ENCODE results near the gene KCNAB2. TPM values are rescaled to one million over a fixed set of nuclear protein-coding genes. Genes with fewer than 3 reads are reported as not detected.

The KCNAB2 gene
- total RNA-seq, 1 donor from 2014 or later = 2.7 TPM

GRCh38 chr1:6048179-6048867, 2.6 kb downstream of the KCNAB2 start:
- peaks cover 32% of the 10 kb centered on the region for H3K27me3 ChIP-seq (ENCODE audit: control insufficient read depth, insufficient read depth, low read length)
- H3K36me3 ChIP-seq (ENCODE audit: control insufficient read depth, insufficient read depth, low read length) = no peaks in the 10 kb centered on the region
- no peak overlapping the region for H3K4me3 ChIP-seq (ENCODE audit: low read depth, low read length)
- no peak for DNase-seq (ENCODE audit: low read depth)
- TF ChIP-seq, protein P1, sequence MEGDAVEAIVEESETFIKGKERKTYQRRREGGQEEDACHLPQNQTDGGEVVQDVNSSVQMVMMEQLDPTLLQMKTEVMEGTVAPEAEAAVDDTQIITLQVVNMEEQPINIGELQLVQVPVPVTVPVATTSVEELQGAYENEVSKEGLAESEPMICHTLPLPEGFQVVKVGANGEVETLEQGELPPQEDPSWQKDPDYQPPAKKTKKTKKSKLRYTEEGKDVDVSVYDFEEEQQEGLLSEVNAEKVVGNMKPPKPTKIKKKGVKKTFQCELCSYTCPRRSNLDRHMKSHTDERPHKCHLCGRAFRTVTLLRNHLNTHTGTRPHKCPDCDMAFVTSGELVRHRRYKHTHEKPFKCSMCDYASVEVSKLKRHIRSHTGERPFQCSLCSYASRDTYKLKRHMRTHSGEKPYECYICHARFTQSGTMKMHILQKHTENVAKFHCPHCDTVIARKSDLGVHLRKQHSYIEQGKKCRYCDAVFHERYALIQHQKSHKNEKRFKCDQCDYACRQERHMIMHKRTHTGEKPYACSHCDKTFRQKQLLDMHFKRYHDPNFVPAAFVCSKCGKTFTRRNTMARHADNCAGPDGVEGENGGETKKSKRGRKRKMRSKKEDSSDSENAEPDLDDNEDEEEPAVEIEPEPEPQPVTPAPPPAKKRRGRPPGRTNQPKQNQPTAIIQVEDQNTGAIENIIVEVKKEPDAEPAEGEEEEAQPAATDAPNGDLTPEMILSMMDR (IDR thresholded peaks at IDR 0.05; ENCODE audit: insufficient read depth, low read length, poor library complexity, severe bottlenecking) = no peak

DNA sequence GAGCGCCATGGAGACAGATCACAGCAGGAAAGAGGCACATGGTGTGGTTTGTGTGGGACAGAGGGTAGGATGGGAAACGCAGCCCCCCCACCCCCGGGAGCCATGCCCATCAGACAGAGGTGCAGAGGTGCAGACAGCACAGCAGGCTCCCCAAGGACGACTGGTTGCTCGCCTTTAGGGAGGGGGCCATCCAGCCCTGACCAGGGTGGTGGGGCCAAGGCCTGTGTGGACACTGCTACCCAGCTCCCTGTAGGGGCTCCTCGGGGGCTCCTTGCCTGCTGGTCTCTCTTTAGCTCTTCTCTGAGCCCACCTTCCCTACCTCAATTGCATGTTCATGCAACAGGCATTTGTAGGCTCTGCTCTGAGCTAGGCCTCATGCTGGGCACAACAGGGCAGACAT, 3.7 kb downstream of the KCNAB2 start:
- no peak for DNase-seq (ENCODE audit: low read depth)
- TF ChIP-seq, protein P1 (IDR thresholded peaks at IDR 0.05; ENCODE audit: insufficient read depth, low read length, poor library complexity, severe bottlenecking) = no peak

GRCh38 chr1:6051423-6051822, 5.7 kb downstream of the KCNAB2 start:
- DNase-seq (ENCODE audit: low read depth) = no peak
- Histone ChIP-seq H3K36me3 (ENCODE audit: control insufficient read depth, insufficient read depth, low read length) (no peaks in the 10 kb centered on the region), H3K27me3 (ENCODE audit: control insufficient read depth, insufficient read depth, low read length) (peaks cover 19% of the 10 kb centered on the region), H3K4me3 (ENCODE audit: low read depth, low read length) (no peak overlapping the region)
- TF ChIP-seq, protein P1 (IDR thresholded peaks at IDR 0.05; ENCODE audit: insufficient read depth, low read length, poor library complexity, severe bottlenecking) = no peak

More for the DNA sequence above, 3.7 kb downstream of the KCNAB2 start:
- peaks cover 30% of the 10 kb centered on the region for H3K27me3 ChIP-seq (ENCODE audit: control insufficient read depth, insufficient read depth, low read length)
- H3K4me3 ChIP-seq (ENCODE audit: low read depth, low read length) = no peak overlapping the region
- no peaks in the 10 kb centered on the region for H3K36me3 ChIP-seq (ENCODE audit: control insufficient read depth, insufficient read depth, low read length)

DNA sequence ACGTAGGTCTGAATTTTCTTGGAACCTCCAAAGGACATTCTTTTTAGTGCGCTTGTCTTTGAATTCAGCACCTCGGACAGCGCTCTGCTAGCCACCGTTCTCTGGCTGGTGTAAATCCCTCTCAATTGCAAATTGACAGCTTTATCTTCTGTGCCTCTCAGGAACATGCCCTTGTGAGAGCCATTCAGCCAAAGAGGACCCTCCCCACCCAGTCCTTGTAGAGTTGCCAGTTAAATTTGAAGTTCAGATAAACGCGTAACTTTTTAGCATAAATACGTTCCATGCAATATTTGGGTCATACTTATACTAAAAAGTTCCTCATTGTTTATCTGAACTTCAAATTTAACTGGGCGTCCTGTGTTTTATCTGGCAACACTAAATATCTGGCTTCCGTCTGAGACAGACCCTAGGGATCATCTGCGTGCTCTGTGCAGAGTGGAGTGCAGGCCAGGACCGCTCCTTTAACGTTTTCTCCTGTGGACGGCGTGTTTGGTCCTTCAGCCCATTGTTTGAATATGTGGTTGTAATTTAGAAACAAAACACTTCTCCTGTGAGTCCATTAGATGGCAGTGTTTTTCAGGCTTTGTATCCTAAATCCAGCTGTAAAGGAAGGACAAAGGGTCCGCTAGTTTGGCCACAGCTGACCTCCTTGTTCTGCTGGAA, 7.0 kb downstream of the KCNAB2 start:
- TF ChIP-seq, protein P1 (IDR thresholded peaks at IDR 0.05; ENCODE audit: insufficient read depth, low read length, poor library complexity, severe bottlenecking) = peak; percentile 52
- DNase-seq (ENCODE audit: low read depth) = peak; percentile 25
- H3K27me3 ChIP-seq (ENCODE audit: control insufficient read depth, insufficient read depth, low read length) = peaks cover 11% of the 10 kb centered on the region
- H3K4me3 ChIP-seq (ENCODE audit: low read depth, low read length) = no peak overlapping the region
- H3K36me3 ChIP-seq (ENCODE audit: control insufficient read depth, insufficient read depth, low read length) = no peaks in the 10 kb centered on the region

- peaks cover 9% of the 10 kb centered on the region for H3K27me3 ChIP-seq (ENCODE audit: control insufficient read depth, insufficient read depth, low read length)
- H3K36me3 ChIP-seq (ENCODE audit: control insufficient read depth, insufficient read depth, low read length) = no peaks in the 10 kb centered on the region
- TF ChIP-seq, protein P1 (IDR thresholded peaks at IDR 0.05; ENCODE audit: insufficient read depth, low read length, poor library complexity, severe bottlenecking) = no peak
- no peak for DNase-seq (ENCODE audit: low read depth)
- H3K4me3 ChIP-seq (ENCODE audit: low read depth, low read length) = no peak overlapping the region
Measured at GRCh38 chr1:6053206-6053546, 7.5 kb downstream of the KCNAB2 start.
